Ascending aorta (tissue), 2 donors: ENCODE measurements around the gene SLC44A1. TPM values are rescaled to one million over a fixed set of nuclear protein-coding genes. Genes with fewer than 3 reads are reported as not detected.

Experiments used
- DNase-seq, 2 donors: peaks; one replicate each; pipeline ENCODE4 v3.0.0-alpha.2; 2019; ENCODE audit warnings: low spot score in 2 of 2
- H3K27ac ChIP-seq, 2 donors: fragments of 200-600 bp; sonication (generic); one replicate each; pipeline ENCODE4 v1.5.1; 2016 to 2017; ENCODE audit warnings: mild to moderate bottlenecking in 1 of 2
- H3K27me3 ChIP-seq: fragments of 200-600 bp; sonication (generic); one replicate; pipeline ENCODE4 v1.5.1; 2017
- H3K36me3 ChIP-seq, 2 donors: fragments of 200-600 bp; sonication (generic); one replicate each; pipeline ENCODE4 v1.5.1; 2016
- H3K4me1 ChIP-seq, 2 donors: fragments of 200-600 bp; sonication (generic); one replicate each; pipeline ENCODE4 v1.5.1; 2016 to 2017; ENCODE audit warnings: mild to moderate bottlenecking in 1 of 2
- H3K4me3 ChIP-seq, 2 donors: fragments of 200-600 bp; sonication (generic); one replicate each; pipeline ENCODE4 v1.5.1; 2016 to 2017; ENCODE audit warnings: mild to moderate bottlenecking in 1 of 2
- H3K9me3 ChIP-seq, 2 donors: fragments of 200-600 bp; sonication (generic); one replicate each; pipeline ENCODE4 v1.5.1; 2016
- intact Hi-C: fragments of 100-400 bp; cut with DNase I; formaldehyde crosslinking; loops from one replicate; pipeline ENCODE4 v1.15.1; 2023
- total RNA-seq: library from RNA; depleted of rRNA; stranded (reverse); fragments of >200 nt; gene quantifications from one replicate; pipeline ENCODE4 v1.1.0, GENCODE V29; 2016
- TF ChIP-seq, protein P1 (sequence below), 3 experiments: fragments of 200-600 bp in 2 of 3; fragments of 450-650 bp in 1 of 3; sonication (generic) in 2 of 3; IDR thresholded peaks; one replicate each; pipeline ENCODE4 v1.5.1; 2016 to 2019; ENCODE audit warnings: antibody characterized with exemption in 3 of 3, mild to moderate bottlenecking in 1 of 3, moderate library complexity in 1 of 3

SLC44A1 gene
- total RNA-seq, 1 donor from 2014 or later: 26.5 TPM

DNA sequence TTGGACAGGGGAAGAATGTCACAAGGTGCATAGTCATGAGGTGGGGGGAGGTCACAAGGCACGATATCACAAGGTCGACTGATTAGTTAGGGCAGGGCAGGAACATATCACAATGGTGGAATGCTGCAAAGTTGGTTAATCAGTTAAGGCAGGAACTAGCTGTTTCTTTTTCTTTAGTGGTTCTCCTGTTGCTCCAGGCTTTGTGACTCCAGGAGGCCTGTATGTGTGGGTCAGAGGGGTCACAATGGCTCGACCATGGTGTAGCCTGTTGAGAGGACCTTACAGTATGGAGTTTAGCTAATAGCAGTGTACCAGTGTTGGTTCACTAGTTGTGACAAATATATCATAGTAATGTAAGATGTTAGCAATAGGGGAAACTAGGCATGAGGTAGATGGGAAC is 191.0 kb downstream of the SLC44A1 start:
- Histone ChIP-seq H3K27ac (no peak overlapping the region), H3K36me3 (no peaks in the 10 kb centered on the region), H3K27me3 (no peaks in the 10 kb centered on the region), H3K4me1 (no peaks in the 10 kb centered on the region), H3K9me3 (no peaks in the 10 kb centered on the region), H3K4me3 (no peak overlapping the region)
- DNase-seq: no peak
- TF ChIP-seq, protein P1, sequence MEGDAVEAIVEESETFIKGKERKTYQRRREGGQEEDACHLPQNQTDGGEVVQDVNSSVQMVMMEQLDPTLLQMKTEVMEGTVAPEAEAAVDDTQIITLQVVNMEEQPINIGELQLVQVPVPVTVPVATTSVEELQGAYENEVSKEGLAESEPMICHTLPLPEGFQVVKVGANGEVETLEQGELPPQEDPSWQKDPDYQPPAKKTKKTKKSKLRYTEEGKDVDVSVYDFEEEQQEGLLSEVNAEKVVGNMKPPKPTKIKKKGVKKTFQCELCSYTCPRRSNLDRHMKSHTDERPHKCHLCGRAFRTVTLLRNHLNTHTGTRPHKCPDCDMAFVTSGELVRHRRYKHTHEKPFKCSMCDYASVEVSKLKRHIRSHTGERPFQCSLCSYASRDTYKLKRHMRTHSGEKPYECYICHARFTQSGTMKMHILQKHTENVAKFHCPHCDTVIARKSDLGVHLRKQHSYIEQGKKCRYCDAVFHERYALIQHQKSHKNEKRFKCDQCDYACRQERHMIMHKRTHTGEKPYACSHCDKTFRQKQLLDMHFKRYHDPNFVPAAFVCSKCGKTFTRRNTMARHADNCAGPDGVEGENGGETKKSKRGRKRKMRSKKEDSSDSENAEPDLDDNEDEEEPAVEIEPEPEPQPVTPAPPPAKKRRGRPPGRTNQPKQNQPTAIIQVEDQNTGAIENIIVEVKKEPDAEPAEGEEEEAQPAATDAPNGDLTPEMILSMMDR (IDR thresholded peaks at IDR 0.05): no peak
- intact Hi-C loops: no loop called here

- no peak for DNase-seq
- Histone ChIP-seq H3K4me1 (no peaks in the 10 kb centered on the region), H3K27ac (no peak overlapping the region), H3K9me3 (no peaks in the 10 kb centered on the region), H3K36me3 (no peaks in the 10 kb centered on the region), H3K27me3 (no peaks in the 10 kb centered on the region), H3K4me3 (no peak overlapping the region)
- TF ChIP-seq, protein P1 (IDR thresholded peaks at IDR 0.05): no peak
- intact Hi-C loops: no loop called here
These were observed 192.3 kb downstream of the SLC44A1 start for GRCh38 chr9:105436783-105437182.

GRCh38 chr9:105437704-105438103 is 193.3 kb downstream of the SLC44A1 start:
- H3K27me3 ChIP-seq: no peaks in the 10 kb centered on the region
- DNase-seq: no peak
- intact Hi-C loops: no loop called here
- H3K9me3 ChIP-seq: no peaks in the 10 kb centered on the region
- TF ChIP-seq, protein P1 (IDR thresholded peaks at IDR 0.05): no peak
- H3K4me1 ChIP-seq: no peaks in the 10 kb centered on the region
- no peak overlapping the region for H3K27ac ChIP-seq
- H3K4me3 ChIP-seq: no peak overlapping the region
- no peaks in the 10 kb centered on the region for H3K36me3 ChIP-seq

DNA sequence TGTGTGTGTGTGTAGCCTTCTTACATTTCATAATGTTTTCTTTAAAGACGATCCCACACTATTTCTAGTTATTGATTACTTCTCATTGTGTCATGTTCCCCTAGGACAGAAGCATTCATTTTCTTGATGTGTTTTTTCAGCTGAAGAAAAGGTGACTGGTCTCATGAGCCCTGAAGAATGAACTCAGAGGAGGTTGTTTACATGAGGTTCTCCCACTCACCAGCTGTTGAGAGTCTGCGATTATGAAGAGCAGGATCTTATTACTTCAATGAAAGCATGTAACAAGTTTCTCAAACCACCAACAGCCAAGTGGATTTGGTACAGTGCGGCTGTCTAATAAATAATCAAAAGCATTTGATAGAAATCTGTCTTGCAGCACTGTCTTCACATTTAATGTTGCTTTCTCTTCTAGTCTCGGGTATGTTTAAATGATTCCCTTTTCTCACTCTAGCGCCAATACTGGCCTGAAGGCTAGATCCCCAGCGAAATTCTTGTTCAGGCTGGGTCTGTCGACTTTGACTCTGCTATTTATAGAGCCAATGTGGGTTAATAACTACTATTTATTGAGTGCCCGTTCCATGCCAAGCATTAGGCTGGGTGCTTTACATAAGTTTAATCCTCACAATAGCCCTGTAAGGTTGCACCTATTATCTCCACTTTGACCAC is 193.8 kb downstream of the SLC44A1 start:
- no peak overlapping the region for H3K27ac ChIP-seq
- H3K9me3 ChIP-seq: no peaks in the 10 kb centered on the region
- H3K4me1 ChIP-seq: no peaks in the 10 kb centered on the region
- no peaks in the 10 kb centered on the region for H3K27me3 ChIP-seq
- no peak for DNase-seq
- intact Hi-C loops: no loop called here
- H3K4me3 ChIP-seq: no peak overlapping the region
- H3K36me3 ChIP-seq: no peaks in the 10 kb centered on the region
- TF ChIP-seq, protein P1 (IDR thresholded peaks at IDR 0.05): no peak

GRCh38 chr9:105439428-105439827 is 195.0 kb downstream of the SLC44A1 start:
- TF ChIP-seq, protein P1 (IDR thresholded peaks at IDR 0.05): no peak
- DNase-seq: no peak
- Histone ChIP-seq H3K27me3 (no peaks in the 10 kb centered on the region), H3K4me1 (no peaks in the 10 kb centered on the region), H3K27ac (no peak overlapping the region), H3K9me3 (no peaks in the 10 kb centered on the region), H3K4me3 (no peak overlapping the region), H3K36me3 (no peaks in the 10 kb centered on the region)
- intact Hi-C loops: no loop called here
